Neuronal stem cell (in vitro differentiated cells): ENCODE measurements around the gene GHITM.
A peak's percentile ranks its signal among the peaks of the same experiment; 100 is the strongest.

Experiments used
- DNase-seq: peaks from one replicate; pipeline ENCODE4 v3.0.0-alpha.2; 2013; ENCODE audit warnings: low spot score
- H2AFZ ChIP-seq: one replicate; pipeline ENCODE4 v1.6.1; 2013; ENCODE audit warnings: mild to moderate bottlenecking, low read length, inconsistent platforms
- H2AK5ac ChIP-seq: 2 replicates; pipeline ENCODE4 v1.6.1; 2013; ENCODE audit warnings: low read depth, mild to moderate bottlenecking, inconsistent platforms, low read length, moderate library complexity, mixed read lengths
- H2BK120ac ChIP-seq: 2 replicates; pipeline ENCODE4 v1.6.1; 2013; ENCODE audit warnings: low read depth, mild to moderate bottlenecking, inconsistent platforms, low read length, moderate library complexity, mixed read lengths
- H2BK12ac ChIP-seq: one replicate; pipeline ENCODE4 v1.6.1; 2013; ENCODE audit warnings: low read length, inconsistent platforms
- H2BK15ac ChIP-seq: 2 replicates; pipeline ENCODE4 v1.6.1; 2013; ENCODE audit warnings: mild to moderate bottlenecking, low read length, inconsistent platforms, mixed read lengths
- H2BK5ac ChIP-seq: one replicate; pipeline ENCODE4 v1.6.1; 2013; ENCODE audit warnings: inconsistent platforms, mild to moderate bottlenecking, low read length, moderate library complexity
- H3K14ac ChIP-seq: one replicate; pipeline ENCODE4 v1.6.1; 2013; ENCODE audit warnings: low read length, inconsistent platforms
- H3K18ac ChIP-seq: 2 replicates; pipeline ENCODE4 v1.6.1; 2013; ENCODE audit warnings: low read length, inconsistent platforms
- H3K23ac ChIP-seq: 2 replicates; pipeline ENCODE4 v1.6.1; 2013; ENCODE audit warnings: low read depth, mild to moderate bottlenecking, mixed read lengths, low read length, inconsistent platforms; ENCODE audit not compliant: poor library complexity
- H3K27ac ChIP-seq: replicated peaks from 3 replicates; pipeline ENCODE4 v1.5.1; 2013; ENCODE audit warnings: low read length, inconsistent platforms
- H3K27me3 ChIP-seq, 3 experiments: 2 replicates each; pipeline ENCODE4 v1.6.1; 2013; ENCODE audit warnings: low read length in 3 of 3, mild to moderate bottlenecking in 2 of 3, inconsistent platforms in 1 of 3, low read depth in 1 of 3, mixed read lengths in 1 of 3, moderate library complexity in 1 of 3; ENCODE audit not compliant: control insufficient read depth in 3 of 3, insufficient read depth in 3 of 3
- H3K36me3 ChIP-seq, 2 donors: replicated peaks in 1 of 2; 2 replicates each; pipeline ENCODE4 v1.6.1; 2013; ENCODE audit warnings: low read length in 2 of 2; ENCODE audit not compliant: control insufficient read depth in 2 of 2, insufficient read depth in 2 of 2
- H3K4ac ChIP-seq: 2 replicates; pipeline ENCODE4 v1.6.1; 2013; ENCODE audit warnings: inconsistent platforms, mild to moderate bottlenecking, low read length, moderate library complexity
- H3K4me1 ChIP-seq, 2 donors: 1 replicate in 1 of 2; 2 replicates in 1 of 2; pipeline ENCODE4 v1.6.1; 2013; ENCODE audit warnings: low read length in 2 of 2, low read depth in 1 of 2; ENCODE audit not compliant: control insufficient read depth in 2 of 2, insufficient read depth in 1 of 2
- H3K4me2 ChIP-seq: one replicate; pipeline ENCODE4 v1.6.1; 2013; ENCODE audit warnings: mild to moderate bottlenecking, low read length, inconsistent platforms; ENCODE audit not compliant: insufficient read depth, poor library complexity, severe bottlenecking
- H3K4me3 ChIP-seq, 2 donors: 2 replicates each; pipeline ENCODE4 v1.5.1; 2013; ENCODE audit warnings: low read length in 2 of 2, mild to moderate bottlenecking in 2 of 2, inconsistent platforms in 1 of 2, moderate library complexity in 1 of 2
- H3K79me1 ChIP-seq: one replicate; pipeline ENCODE4 v1.6.1; 2013; ENCODE audit warnings: low read depth, mild to moderate bottlenecking, inconsistent platforms, low read length, moderate library complexity
- H3K9ac ChIP-seq: one replicate; pipeline ENCODE4 v1.6.1; 2013; ENCODE audit warnings: mild to moderate bottlenecking, low read depth, low read length, inconsistent platforms; ENCODE audit not compliant: poor library complexity
- H3K9me3 ChIP-seq, 2 donors: replicated peaks in 1 of 2; 2 replicates each; pipeline versions ENCODE3 to v1.6.1; 2013; ENCODE audit warnings: low read length in 2 of 2, mild to moderate bottlenecking in 2 of 2, inconsistent platforms in 1 of 2, low read depth in 1 of 2, mixed read lengths in 1 of 2, moderate library complexity in 1 of 2; ENCODE audit not compliant: control insufficient read depth in 2 of 2, insufficient read depth in 1 of 2
- H4K8ac ChIP-seq: one replicate; pipeline ENCODE4 v1.6.1; 2013; ENCODE audit warnings: low read depth, mild to moderate bottlenecking, inconsistent platforms, low read length, moderate library complexity
- H4K91ac ChIP-seq: one replicate; pipeline ENCODE4 v1.6.1; 2013; ENCODE audit warnings: low read length, low read depth, mild to moderate bottlenecking, inconsistent platforms; ENCODE audit not compliant: poor library complexity
- WGBS, 2 donors: extraction: QIAGEN DNeasy Blood & Tissue Kit; methylation state at CpG; one replicate each; pipeline ENCODE4 v1.1.7; 2013; ENCODE audit warnings: missing lambda C conversion rate in 2 of 2, mixed read lengths in 1 of 2; ENCODE audit not compliant: insufficient read length in 2 of 2, insufficient replicate concordance in 1 of 2; ENCODE audit errors: extremely low coverage in 2 of 2; 5-methylcytosine and 5-hydroxymethylcytosine counted together

GHITM gene

GRCh38 chr10:84198206-84198915 is 59.1 kb downstream of the GHITM start:
- Histone ChIP-seq H3K4me2 (no peak overlapping the region), H3K27ac (no peak overlapping the region), H3K14ac (no peak overlapping the region), H2AFZ (no peak overlapping the region), H3K9me3 (no peaks in the 10 kb centered on the region), H4K8ac (no peak overlapping the region), H3K4ac (no peak overlapping the region), H3K4me1 (peaks cover 7% of the 10 kb centered on the region in 2 donors), H2BK120ac (no peak overlapping the region), H3K27me3 (peaks cover 4 to 60% (median 24%) of the 10 kb centered on the region in 3 experiments), H3K18ac (no peak overlapping the region), H2AK5ac (peak overlapping the region; percentile 30), H3K4me3 (no peak overlapping the region), H2BK5ac (no peak overlapping the region), H3K9ac (no peak overlapping the region), H3K23ac (no peak overlapping the region), H4K91ac (no peak overlapping the region), H3K36me3 (no peaks in the 10 kb centered on the region), H2BK12ac (no peak overlapping the region), H2BK15ac (no peak overlapping the region), H3K79me1 (no peaks in the 10 kb centered on the region)
- no CpG with 5 or more reads among the region's 7 CpGs for WGBS, 2 donors
- no peak for DNase-seq

DNA sequence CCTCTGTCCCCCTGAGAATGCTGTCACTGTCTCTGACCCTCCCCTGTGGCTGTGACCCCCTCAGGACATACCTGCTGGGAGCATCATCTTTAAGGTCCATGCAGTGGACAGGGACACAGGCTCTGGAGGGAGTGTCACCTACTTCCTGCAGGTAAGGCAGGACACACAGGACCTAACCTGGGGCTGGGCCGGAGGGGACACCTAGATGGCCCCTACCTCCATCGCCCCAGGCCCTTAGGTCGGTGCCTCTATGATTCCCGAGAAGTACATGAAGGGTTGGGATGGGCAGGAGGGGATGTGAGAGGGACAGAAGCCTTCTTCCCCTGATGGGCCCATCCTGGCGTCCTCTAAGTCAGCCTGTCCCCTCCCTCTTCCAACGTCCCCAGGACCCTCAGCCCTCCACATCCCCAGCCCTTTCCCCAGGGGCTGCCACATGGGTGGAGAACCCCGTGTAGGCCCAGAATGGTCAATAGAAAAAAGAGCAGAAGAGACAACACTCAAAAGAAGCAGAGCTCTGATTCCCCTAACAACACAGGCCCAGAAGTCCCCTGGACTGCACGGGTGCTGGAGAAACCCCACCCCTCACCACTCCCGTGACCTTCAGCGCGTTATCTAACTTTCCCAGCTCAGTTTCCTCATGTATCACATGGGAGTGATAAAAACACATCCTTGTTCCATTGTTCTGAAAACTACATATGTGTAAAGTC is 61.4 kb downstream of the GHITM start:
- Histone ChIP-seq H3K23ac (no peak overlapping the region), H2AFZ (no peak overlapping the region), H4K91ac (no peak overlapping the region), H2BK5ac (no peak overlapping the region), H2BK15ac (no peak overlapping the region), H3K9me3 (no peaks in the 10 kb centered on the region), H3K18ac (no peak overlapping the region), H3K4me2 (no peak overlapping the region), H3K4me1 (no peaks in the 10 kb centered on the region), H3K4me3 (no peak overlapping the region), H2AK5ac (no peak overlapping the region), H3K79me1 (no peaks in the 10 kb centered on the region), H3K27ac (no peak overlapping the region), H3K4ac (no peak overlapping the region), H3K27me3 (peaks cover 0 to 38% (median 3%) of the 10 kb centered on the region in 3 experiments), H4K8ac (no peak overlapping the region), H3K36me3 (no peaks in the 10 kb centered on the region), H2BK12ac (no peak overlapping the region), H3K9ac (no peak overlapping the region), H3K14ac (no peak overlapping the region), H2BK120ac (no peak overlapping the region)
- WGBS, 2 donors = no CpG with 5 or more reads among the region's 11 CpGs
- DNase-seq = no peak

DNA sequence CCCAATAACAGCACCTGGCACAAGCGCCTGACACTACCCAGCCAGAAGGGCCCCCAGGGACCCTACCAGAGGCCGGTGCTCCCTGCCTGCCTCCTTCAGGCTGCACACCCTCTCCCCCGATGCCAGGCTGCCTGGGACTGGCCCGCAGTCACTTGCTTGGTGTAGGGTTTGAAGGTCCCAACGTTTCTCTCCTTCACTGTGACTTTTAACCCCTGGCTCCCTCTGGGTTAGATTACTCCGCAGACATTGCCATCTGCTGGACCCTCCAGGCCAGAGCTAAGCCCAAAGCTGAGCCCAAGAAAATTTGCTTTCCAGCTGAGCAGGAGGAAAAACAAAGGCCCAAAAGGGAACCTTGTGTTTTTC is 61.9 kb downstream of the GHITM start:
- no peak overlapping the region for H2AK5ac ChIP-seq
- H3K27ac ChIP-seq = no peak overlapping the region
- H3K27me3 ChIP-seq = peaks cover 0 to 33% (median 0%) of the 10 kb centered on the region in 3 experiments
- H3K4ac ChIP-seq = no peak overlapping the region
- H3K4me2 ChIP-seq = no peak overlapping the region
- H3K4me3 ChIP-seq = no peak overlapping the region
- no peak overlapping the region for H2BK120ac ChIP-seq
- no peak overlapping the region for H2BK5ac ChIP-seq
- H3K36me3 ChIP-seq = no peaks in the 10 kb centered on the region
- no peak overlapping the region for H3K18ac ChIP-seq
- H3K9me3 ChIP-seq = no peaks in the 10 kb centered on the region
- no peak overlapping the region for H3K14ac ChIP-seq
- H4K91ac ChIP-seq = no peak overlapping the region
- H3K9ac ChIP-seq = no peak overlapping the region
- H3K23ac ChIP-seq = no peak overlapping the region
- no peak overlapping the region for H2AFZ ChIP-seq
- no peaks in the 10 kb centered on the region for H3K4me1 ChIP-seq
- no peak overlapping the region for H4K8ac ChIP-seq
- H2BK12ac ChIP-seq = no peak overlapping the region
- no CpG with 5 or more reads among the region's 6 CpGs for WGBS, 2 donors
- DNase-seq = no peak
- no peaks in the 10 kb centered on the region for H3K79me1 ChIP-seq
- no peak overlapping the region for H2BK15ac ChIP-seq

GRCh38 chr10:84201682-84202081 is 62.4 kb downstream of the GHITM start:
- Histone ChIP-seq H3K18ac (peak overlapping the region; percentile 5), H3K27me3 (peaks cover 0 to 28% (median 0%) of the 10 kb centered on the region in 3 experiments), H2BK12ac (no peak overlapping the region), H2AK5ac (no peak overlapping the region), H4K8ac (no peak overlapping the region), H2AFZ (no peak overlapping the region), H3K4me3 (no peak overlapping the region), H3K27ac (no peak overlapping the region), H3K79me1 (no peaks in the 10 kb centered on the region), H3K36me3 (no peaks in the 10 kb centered on the region), H2BK15ac (no peak overlapping the region), H3K4me2 (no peak overlapping the region), H3K9ac (no peak overlapping the region), H3K14ac (no peak overlapping the region), H3K23ac (no peak overlapping the region), H3K4ac (no peak overlapping the region), H2BK120ac (no peak overlapping the region), H3K4me1 (no peaks in the 10 kb centered on the region), H4K91ac (no peak overlapping the region), H2BK5ac (no peak overlapping the region), H3K9me3 (no peaks in the 10 kb centered on the region)
- DNase-seq = no peak
- WGBS, 2 donors = no CpG with 5 or more reads among the region's 11 CpGs
